ENCODE results near the gene ITGAE. TPM values are rescaled to one million over a fixed set of nuclear protein-coding genes. Genes with fewer than 3 reads are reported as not detected.
A peak's percentile ranks its signal among the peaks of the same experiment; 100 is the strongest.
"Not testable (repeated sequence)": the region's sequence is repeated elsewhere in the genome, so short reads cannot be mapped to it uniquely, and the experiment has no call there.

The ITGAE gene
- polyA plus RNA-seq, 3 donors: 66.6 to 102 (median 78.8) TPM

DNA sequence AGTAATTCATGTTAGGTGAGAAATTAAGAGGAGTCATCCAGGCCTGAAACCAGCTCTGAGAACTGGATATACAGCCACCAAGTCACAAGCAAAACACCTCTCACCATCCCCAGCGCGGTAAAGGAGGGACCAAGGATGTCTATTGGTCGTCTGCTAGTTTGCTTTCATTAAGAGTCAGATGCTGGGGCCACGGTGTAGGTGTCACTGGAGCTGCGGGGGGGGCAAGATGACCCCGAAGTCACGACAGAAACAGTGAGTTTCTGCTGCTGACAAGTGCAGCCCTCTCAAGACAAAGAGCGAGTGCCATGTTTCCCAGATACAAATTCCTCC is 44.3 kb upstream of the ITGAE start:
- peak overlapping the region; percentile 77 to 95 (median 84) for H3K4me3 ChIP-seq (replicated peaks in 1 of 3; ENCODE audit: low read depth in 2 of 3, low read length in 3 of 3)
- H3K27ac ChIP-seq (ENCODE audit: low read depth in 1 of 2, low read length in 2 of 2): peak overlapping the region in 1 of 2 donors; percentile 88
- H3K9me3 ChIP-seq (replicated peaks in 1 of 2; ENCODE audit: control insufficient read depth in 1 of 2, insufficient read depth in 1 of 2, low read length in 2 of 2): no peaks in the 10 kb centered on the region
- DNase-seq: no peak
- TF ChIP-seq, protein P1, sequence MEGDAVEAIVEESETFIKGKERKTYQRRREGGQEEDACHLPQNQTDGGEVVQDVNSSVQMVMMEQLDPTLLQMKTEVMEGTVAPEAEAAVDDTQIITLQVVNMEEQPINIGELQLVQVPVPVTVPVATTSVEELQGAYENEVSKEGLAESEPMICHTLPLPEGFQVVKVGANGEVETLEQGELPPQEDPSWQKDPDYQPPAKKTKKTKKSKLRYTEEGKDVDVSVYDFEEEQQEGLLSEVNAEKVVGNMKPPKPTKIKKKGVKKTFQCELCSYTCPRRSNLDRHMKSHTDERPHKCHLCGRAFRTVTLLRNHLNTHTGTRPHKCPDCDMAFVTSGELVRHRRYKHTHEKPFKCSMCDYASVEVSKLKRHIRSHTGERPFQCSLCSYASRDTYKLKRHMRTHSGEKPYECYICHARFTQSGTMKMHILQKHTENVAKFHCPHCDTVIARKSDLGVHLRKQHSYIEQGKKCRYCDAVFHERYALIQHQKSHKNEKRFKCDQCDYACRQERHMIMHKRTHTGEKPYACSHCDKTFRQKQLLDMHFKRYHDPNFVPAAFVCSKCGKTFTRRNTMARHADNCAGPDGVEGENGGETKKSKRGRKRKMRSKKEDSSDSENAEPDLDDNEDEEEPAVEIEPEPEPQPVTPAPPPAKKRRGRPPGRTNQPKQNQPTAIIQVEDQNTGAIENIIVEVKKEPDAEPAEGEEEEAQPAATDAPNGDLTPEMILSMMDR (IDR thresholded peaks at IDR 0.05): no peak
- Mint-ChIP-seq H3K4me3 (peak overlapping the region; percentile 90 to 92), H3K4me1 (peaks cover 39% of the 10 kb centered on the region), H3K27me3 (ENCODE audit: low read depth in 3 of 3) (peaks cover 2 to 4% (median 2%) of the 10 kb centered on the region in 3 donors), H3K9me3 (no peaks in the 10 kb centered on the region), H3K27ac (peak overlapping the region; percentile 79 to 93 (median 87)), H3K36me3 (peaks cover 16 to 41% of the 10 kb centered on the region in 2 donors)
- H3K4me1 ChIP-seq (ENCODE audit: control insufficient read depth in 1 of 2, insufficient read depth in 2 of 2, low read length in 2 of 2): peaks cover 16 to 30% of the 10 kb centered on the region in 2 donors
- H3K27me3 ChIP-seq (ENCODE audit: control insufficient read depth in 2 of 2, insufficient read depth in 2 of 2, low read length in 2 of 2): no peaks in the 10 kb centered on the region
- H3K79me2 ChIP-seq (ENCODE audit: insufficient read depth, low read length): peaks cover 50% of the 10 kb centered on the region
- 0% methylated on average over 5 of the region's 8 CpGs for WGBS (ENCODE audit: insufficient coverage)
- peak overlapping the region; percentile 98 for H3K9ac ChIP-seq (ENCODE audit: insufficient read depth, low read length, poor library complexity, severe bottlenecking)
- peak overlapping the region; percentile 94 for H2AFZ ChIP-seq (ENCODE audit: insufficient read depth, low read depth, low read length, poor library complexity, severe bottlenecking)
- peaks cover 8 to 31% of the 10 kb centered on the region in 2 donors for H3K36me3 ChIP-seq (replicated peaks in 1 of 2; ENCODE audit: control insufficient read depth in 1 of 2, insufficient read depth in 2 of 2, low read length in 2 of 2)
- intact Hi-C loops (cut with micrococcal nuclease): loop anchor here (5.0 to 10.0 kb wide), 3 partner anchors 47 to 798 kb away; partner anchors contain the start of gene CAMKK1 (in 2 of the 2)
- H4K20me1 ChIP-seq (ENCODE audit: insufficient read depth, low read length): peaks cover 29% of the 10 kb centered on the region
- H3K4me2 ChIP-seq (replicated peaks; ENCODE audit: extremely low read depth, low read length, poor library complexity, severe bottlenecking): peak overlapping the region; percentile 94

DNA sequence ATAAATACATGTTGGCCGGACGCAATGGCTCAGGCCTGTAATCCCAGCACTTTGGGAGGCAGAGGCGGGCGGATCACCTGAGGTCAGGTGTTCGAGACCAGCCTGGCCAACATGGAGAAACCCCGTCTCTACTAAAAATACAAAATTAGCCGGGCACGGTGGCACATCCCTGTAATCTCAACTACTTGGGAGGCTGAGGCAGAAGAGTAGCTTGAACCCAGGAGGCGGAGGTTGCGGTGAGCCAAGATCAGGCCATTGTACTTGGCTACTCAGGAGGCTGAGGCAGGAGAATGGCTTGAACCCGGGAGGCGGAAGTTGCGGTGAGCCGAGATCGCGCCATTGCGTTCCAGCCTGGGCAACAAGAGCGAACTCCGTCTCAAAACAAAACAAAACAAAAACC is 43.6 kb upstream of the ITGAE start:
- Histone ChIP-seq H3K4me3 (replicated peaks in 1 of 3; ENCODE audit: low read depth in 2 of 3, low read length in 3 of 3) (peak overlapping the region in 1 of 3 experiments; percentile 95), H3K4me1 (ENCODE audit: control insufficient read depth in 1 of 2, insufficient read depth in 2 of 2, low read length in 2 of 2) (peaks cover 16 to 30% of the 10 kb centered on the region in 2 donors), H3K36me3 (replicated peaks in 1 of 2; ENCODE audit: control insufficient read depth in 1 of 2, insufficient read depth in 2 of 2, low read length in 2 of 2) (peaks cover 13 to 38% of the 10 kb centered on the region in 2 donors), H3K4me2 (replicated peaks; ENCODE audit: extremely low read depth, low read length, poor library complexity, severe bottlenecking) (peak overlapping the region; percentile 94), H4K20me1 (ENCODE audit: insufficient read depth, low read length) (peaks cover 36% of the 10 kb centered on the region), H3K27ac (ENCODE audit: low read depth in 1 of 2, low read length in 2 of 2) (peak overlapping the region in 1 of 2 donors; percentile 1), H3K79me2 (ENCODE audit: insufficient read depth, low read length) (peaks cover 57% of the 10 kb centered on the region)
- H2AFZ ChIP-seq (ENCODE audit: insufficient read depth, low read depth, low read length, poor library complexity, severe bottlenecking); H3K9me3 ChIP-seq (replicated peaks in 1 of 2; ENCODE audit: control insufficient read depth in 1 of 2, insufficient read depth in 1 of 2, low read length in 2 of 2); H3K27me3 Mint-ChIP-seq (ENCODE audit: low read depth in 3 of 3); H3K9me3 Mint-ChIP-seq; DNase-seq; H3K27me3 ChIP-seq (ENCODE audit: control insufficient read depth in 2 of 2, insufficient read depth in 2 of 2, low read length in 2 of 2); H3K9ac ChIP-seq (ENCODE audit: insufficient read depth, low read length, poor library complexity, severe bottlenecking): not testable (repeated sequence)
- H3K36me3 Mint-ChIP-seq: peaks cover 23 to 48% of the 10 kb centered on the region in 2 donors
- peak overlapping the region in 1 of 2 donors; percentile 20 for H3K4me3 Mint-ChIP-seq
- intact Hi-C loops (cut with micrococcal nuclease): loop anchor here in 1 of 2 donors (10.0 kb wide), 1 partner anchor 230 kb away; no protein-coding TSS in a partner anchor
- 96% methylated on average over 5 of the region's 19 CpGs for WGBS (ENCODE audit: insufficient coverage)
- peak overlapping the region in 3 of 7 donors; percentile 5 to 49 (median 25) for H3K27ac Mint-ChIP-seq
- peaks cover 41% of the 10 kb centered on the region for H3K4me1 Mint-ChIP-seq
